ENCODE data around the gene H2BK1.

The H2BK1 gene

GRCh38 chr7:151245360-151246101 lies 35.2 kb upstream of the H2BK1 start:
- no peak overlapping the region for H3K27ac ChIP-seq
- ChIA-PET CTCF (no interaction called here), POLR2A (ENCODE audit: low non-redundant PET) (no interaction called here)
- TF ChIP-seq, protein P1, sequence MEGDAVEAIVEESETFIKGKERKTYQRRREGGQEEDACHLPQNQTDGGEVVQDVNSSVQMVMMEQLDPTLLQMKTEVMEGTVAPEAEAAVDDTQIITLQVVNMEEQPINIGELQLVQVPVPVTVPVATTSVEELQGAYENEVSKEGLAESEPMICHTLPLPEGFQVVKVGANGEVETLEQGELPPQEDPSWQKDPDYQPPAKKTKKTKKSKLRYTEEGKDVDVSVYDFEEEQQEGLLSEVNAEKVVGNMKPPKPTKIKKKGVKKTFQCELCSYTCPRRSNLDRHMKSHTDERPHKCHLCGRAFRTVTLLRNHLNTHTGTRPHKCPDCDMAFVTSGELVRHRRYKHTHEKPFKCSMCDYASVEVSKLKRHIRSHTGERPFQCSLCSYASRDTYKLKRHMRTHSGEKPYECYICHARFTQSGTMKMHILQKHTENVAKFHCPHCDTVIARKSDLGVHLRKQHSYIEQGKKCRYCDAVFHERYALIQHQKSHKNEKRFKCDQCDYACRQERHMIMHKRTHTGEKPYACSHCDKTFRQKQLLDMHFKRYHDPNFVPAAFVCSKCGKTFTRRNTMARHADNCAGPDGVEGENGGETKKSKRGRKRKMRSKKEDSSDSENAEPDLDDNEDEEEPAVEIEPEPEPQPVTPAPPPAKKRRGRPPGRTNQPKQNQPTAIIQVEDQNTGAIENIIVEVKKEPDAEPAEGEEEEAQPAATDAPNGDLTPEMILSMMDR (conservative IDR thresholded peaks at IDR 0.05; ENCODE audit: low read depth): peak; percentile 80
- no peak for DNase-seq (ENCODE audit: low spot score)

GRCh38 chr7:151244841-151245346 lies 34.6 kb upstream of the H2BK1 start:
- POLR2A ChIA-PET (ENCODE audit: low non-redundant PET): no interaction called here
- CTCF ChIA-PET: interaction anchor here (0.7 to 1.3 kb wide), 4 partner anchors 12 to 119 kb away, joined by 3 to 4 read pairs (median 3); no protein-coding TSS in a partner anchor
- no peak for DNase-seq (ENCODE audit: low spot score)
- TF ChIP-seq, protein P1 (conservative IDR thresholded peaks at IDR 0.05; ENCODE audit: low read depth): no peak
- H3K27ac ChIP-seq: no peak overlapping the region

DNA sequence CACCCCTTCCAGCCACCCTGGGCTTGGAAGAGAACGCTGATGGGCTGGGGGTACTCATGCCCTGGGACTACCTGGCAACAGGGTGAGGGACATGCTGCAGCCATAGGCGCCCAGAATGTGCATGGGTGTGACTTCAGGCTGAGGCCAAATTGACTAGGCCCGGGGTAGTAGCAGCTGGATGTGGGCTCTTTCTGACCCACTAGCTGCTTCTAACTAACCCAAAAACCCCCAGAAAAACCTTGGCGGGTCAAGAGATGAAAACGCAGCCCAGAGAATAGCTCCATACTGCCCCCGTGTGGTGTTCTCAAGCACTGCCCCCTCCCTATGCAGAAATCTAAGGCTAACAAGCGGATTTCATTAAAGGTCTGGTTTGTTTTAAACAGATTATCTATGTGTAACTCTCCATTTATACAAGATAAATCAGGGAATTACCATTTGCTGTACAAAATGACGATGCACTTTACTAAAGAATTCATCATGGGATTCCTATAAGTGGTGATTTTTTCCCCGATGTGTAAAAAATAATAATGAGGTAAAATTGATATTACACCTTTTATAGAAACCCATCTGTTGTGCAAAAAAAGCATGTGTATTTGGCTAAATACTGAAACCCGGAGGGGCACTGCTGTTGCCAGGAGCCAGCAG lies 34.0 kb upstream of the H2BK1 start:
- CTCF ChIA-PET: interaction anchor here (0.6 to 1.5 kb wide), 9 partner anchors 12 to 204 kb away, joined by 3 to 11 read pairs (median 3); no protein-coding TSS in a partner anchor
- no peak for DNase-seq (ENCODE audit: low spot score)
- TF ChIP-seq, protein P1 (conservative IDR thresholded peaks at IDR 0.05; ENCODE audit: low read depth): peak; percentile 90
- POLR2A ChIA-PET (ENCODE audit: low non-redundant PET): no interaction called here
- H3K27ac ChIP-seq: no peak overlapping the region

- DNase-seq (ENCODE audit: low spot score): no peak
- TF ChIP-seq, protein P1 (conservative IDR thresholded peaks at IDR 0.05; ENCODE audit: low read depth): no peak
- CTCF ChIA-PET: interaction anchor here (0.6 to 1.5 kb wide), 8 partner anchors 7 to 204 kb away, joined by 3 to 11 read pairs (median 4); no protein-coding TSS in a partner anchor
- H3K27ac ChIP-seq: peak overlapping the region; percentile 43
- POLR2A ChIA-PET (ENCODE audit: low non-redundant PET): interaction anchor here (0.6 kb wide), 1 partner anchor 60 kb away, joined by 4 read pairs; no protein-coding TSS in a partner anchor
These were observed 33.3 kb upstream of the H2BK1 start for GRCh38 chr7:151243408-151244195.

GRCh38 chr7:151243045-151243349 lies 32.7 kb upstream of the H2BK1 start:
- TF ChIP-seq, protein P1 (conservative IDR thresholded peaks at IDR 0.05; ENCODE audit: low read depth): no peak
- DNase-seq (ENCODE audit: low spot score): no peak
- ChIA-PET POLR2A (ENCODE audit: low non-redundant PET) (interaction anchor here (0.6 kb wide), 1 partner anchor 61 kb away, joined by 4 read pairs; no protein-coding TSS in a partner anchor), CTCF (interaction anchor here (0.6 to 1.5 kb wide), 2 partner anchors 8 to 119 kb away, joined by 7 to 11 read pairs; no protein-coding TSS in a partner anchor)
- H3K27ac ChIP-seq: peak overlapping the region; percentile 43

Measured in RWPE1 (cell line).